H9 (cell line): ENCODE results near the gene NGDN. TPM values are rescaled to one million over a fixed set of nuclear protein-coding genes. Genes with fewer than 3 reads are reported as not detected.

ENCODE experiments used
- DNase-seq: peaks from one replicate; pipeline ENCODE4 v3.0.0-alpha.2; 2017
- H2AFZ ChIP-seq: one replicate; pipeline ENCODE4 v1.6.1; 2013; ENCODE audit warnings: mild to moderate bottlenecking, low read length, control low read depth, moderate library complexity
- H2AK5ac ChIP-seq: 2 replicates; pipeline ENCODE4 v1.6.1; 2013; ENCODE audit warnings: low read length, control low read depth, mixed read lengths; ENCODE audit not compliant: insufficient read length
- H2BK120ac ChIP-seq: one replicate; pipeline ENCODE4 v1.6.1; 2013; ENCODE audit warnings: low read depth, mild to moderate bottlenecking, low read length, control low read depth, inconsistent platforms; ENCODE audit not compliant: poor library complexity, severe bottlenecking
- H2BK12ac ChIP-seq: 2 replicates; pipeline ENCODE4 v1.6.1; 2013; ENCODE audit warnings: low read length, control low read depth, mixed read lengths, low read depth; ENCODE audit not compliant: insufficient read length
- H2BK15ac ChIP-seq: 2 replicates; pipeline ENCODE4 v1.6.1; 2013; ENCODE audit warnings: low read depth, low read length, control low read depth
- H2BK20ac ChIP-seq: one replicate; pipeline ENCODE4 v1.6.1; 2013; ENCODE audit warnings: low read depth, mild to moderate bottlenecking, low read length, control low read depth, inconsistent platforms; ENCODE audit not compliant: poor library complexity, severe bottlenecking
- H2BK5ac ChIP-seq: 2 replicates; pipeline ENCODE4 v1.6.1; 2013; ENCODE audit warnings: low read length, control low read depth, mixed read lengths; ENCODE audit not compliant: insufficient read length
- H3K14ac ChIP-seq: 2 replicates; pipeline ENCODE4 v1.6.1; 2013; ENCODE audit warnings: low read length, control low read depth; ENCODE audit not compliant: insufficient read depth
- H3K18ac ChIP-seq: 2 replicates; pipeline ENCODE4 v1.6.1; 2013; ENCODE audit warnings: low read depth, mild to moderate bottlenecking, mixed read lengths, low read length, control low read depth; ENCODE audit not compliant: insufficient read length
- H3K23ac ChIP-seq: 2 replicates; pipeline ENCODE4 v1.6.1; 2013; ENCODE audit warnings: low read length, control low read depth, mixed read lengths, low read depth; ENCODE audit not compliant: insufficient read length
- H3K23me2 ChIP-seq: 2 replicates; pipeline ENCODE4 v1.6.1; 2013; ENCODE audit warnings: low read depth, mild to moderate bottlenecking, mixed read lengths, low read length, control low read depth; ENCODE audit not compliant: insufficient read length, poor library complexity, severe bottlenecking
- H3K27ac ChIP-seq: 2 replicates; pipeline ENCODE4 v1.5.1; 2013; ENCODE audit warnings: low read length, control low read depth, mixed read lengths, low read depth; ENCODE audit not compliant: insufficient read length
- H3K27me3 ChIP-seq: 2 replicates; pipeline ENCODE4 v1.6.1; 2013; ENCODE audit warnings: low read length, control low read depth, inconsistent platforms; ENCODE audit not compliant: insufficient read depth
- H3K4ac ChIP-seq: 2 replicates; pipeline ENCODE4 v1.6.1; 2013; ENCODE audit warnings: low read depth, mild to moderate bottlenecking, control low read depth, inconsistent platforms, low read length, moderate library complexity
- H3K4me1 ChIP-seq: 2 replicates; pipeline ENCODE4 v1.6.1; 2013; ENCODE audit warnings: low read length, control low read depth, inconsistent platforms; ENCODE audit not compliant: insufficient read depth
- H3K4me2 ChIP-seq: 2 replicates; pipeline ENCODE4 v1.6.1; 2013; ENCODE audit warnings: low read length, control low read depth, mixed read lengths; ENCODE audit not compliant: insufficient read length, insufficient read depth
- H3K56ac ChIP-seq: 2 replicates; pipeline ENCODE4 v1.6.1; 2013; ENCODE audit warnings: low read depth, mild to moderate bottlenecking, mixed read lengths, low read length, control low read depth; ENCODE audit not compliant: insufficient read length
- H3K79me1 ChIP-seq: 2 replicates; pipeline ENCODE4 v1.6.1; 2013; ENCODE audit warnings: low read depth, mild to moderate bottlenecking, moderate library complexity, low read length, control low read depth, inconsistent platforms; ENCODE audit not compliant: insufficient read depth, poor library complexity, severe bottlenecking
- H3K79me2 ChIP-seq: 2 replicates; pipeline ENCODE4 v1.6.1; 2013; ENCODE audit warnings: low read length, control low read depth, inconsistent platforms; ENCODE audit not compliant: insufficient read depth
- H3K9ac ChIP-seq: 2 replicates; pipeline ENCODE4 v1.6.1; 2013; ENCODE audit warnings: low read length, control low read depth, mixed read lengths; ENCODE audit not compliant: insufficient read length; ENCODE audit errors: extremely low read depth
- H3K9me3 ChIP-seq: one replicate; pipeline ENCODE4 v1.6.1; 2013; ENCODE audit warnings: low read depth, low read length, inconsistent platforms; ENCODE audit not compliant: control insufficient read depth
- H3T11ph ChIP-seq: one replicate; pipeline ENCODE4 v1.6.1; 2013; ENCODE audit warnings: mild to moderate bottlenecking, low read length, control low read depth, inconsistent platforms
- H4K20me1 ChIP-seq: one replicate; pipeline ENCODE4 v1.6.1; 2013; ENCODE audit not compliant: control insufficient read depth, insufficient read length, insufficient read depth
- H4K5ac ChIP-seq: 2 replicates; pipeline ENCODE4 v1.6.1; 2013; ENCODE audit warnings: low read depth, mild to moderate bottlenecking, mixed read lengths, low read length, control low read depth; ENCODE audit not compliant: insufficient read length
- H4K8ac ChIP-seq: replicated peaks from 2 replicates; pipeline ENCODE4 v1.6.1; 2013; ENCODE audit warnings: low read length, control low read depth, mixed read lengths, low read depth; ENCODE audit not compliant: insufficient read length
- H4K91ac ChIP-seq: 2 replicates; pipeline ENCODE4 v1.6.1; 2013; ENCODE audit warnings: low read depth, mild to moderate bottlenecking, moderate library complexity, mixed read lengths, low read length, control low read depth; ENCODE audit not compliant: insufficient read length
- H3K27ac Mint-ChIP-seq, 3 experiments: 2 replicates in 2 of 3; 3 replicates in 1 of 3; pipeline ENCODE4 v1.8.0; 2020 to 2021; ENCODE audit warnings: mixed read lengths in 3 of 3, mild to moderate bottlenecking in 1 of 3, moderate library complexity in 1 of 3
- H3K27me3 Mint-ChIP-seq: 2 replicates; pipeline ENCODE4 v1.8.0; 2021; ENCODE audit warnings: low read depth, mild to moderate bottlenecking, moderate library complexity, mixed read lengths
- H3K36me3 Mint-ChIP-seq, 3 experiments: 2 replicates in 2 of 3; 3 replicates in 1 of 3; pipeline ENCODE4 v1.8.0; 2020 to 2021; ENCODE audit warnings: low read depth in 3 of 3, mixed read lengths in 3 of 3; ENCODE audit not compliant: insufficient read depth in 1 of 3
- H3K4me1 Mint-ChIP-seq, 2 experiments: 2 replicates each; pipeline ENCODE4 v1.8.0; 2020; ENCODE audit warnings: mixed read lengths in 2 of 2
- H3K4me3 Mint-ChIP-seq, 2 experiments: 2 replicates in 1 of 2; 3 replicates in 1 of 2; pipeline ENCODE4 v1.8.0; 2020 to 2021; ENCODE audit warnings: mild to moderate bottlenecking in 2 of 2, mixed read lengths in 2 of 2, moderate library complexity in 1 of 2
- H3K9me3 Mint-ChIP-seq, 2 experiments: 2 replicates in 1 of 2; 3 replicates in 1 of 2; pipeline ENCODE4 v1.8.0; 2020; ENCODE audit warnings: mild to moderate bottlenecking in 2 of 2, mixed read lengths in 2 of 2, moderate library complexity in 1 of 2
- WGBS: extraction: QIAGEN DNeasy Blood & Tissue Kit; methylation state at CpG from one replicate; pipeline ENCODE4 v1.1.7; 2013; ENCODE audit warnings: missing lambda C conversion rate, low lambda C conversion rate, mixed read lengths; ENCODE audit not compliant: insufficient read length; ENCODE audit errors: extremely low coverage; 5-methylcytosine and 5-hydroxymethylcytosine counted together
- total RNA-seq: library from RNA; stranded (reverse); gene quantifications from 2 replicates; pipeline ENCODE4 v1.2.1, GENCODE V29; 2021
- TF ChIP-seq, protein P1 (sequence below): fragments of 200-600 bp; sonication (generic); conservative IDR thresholded peaks from 3 replicates; pipeline ENCODE4 v1.8.0; 2021; ENCODE audit warnings: antibody characterized with exemption, mild to moderate bottlenecking

NGDN gene
- total RNA-seq, 1 experiment from 2014 or later = 53.1 TPM

DNA sequence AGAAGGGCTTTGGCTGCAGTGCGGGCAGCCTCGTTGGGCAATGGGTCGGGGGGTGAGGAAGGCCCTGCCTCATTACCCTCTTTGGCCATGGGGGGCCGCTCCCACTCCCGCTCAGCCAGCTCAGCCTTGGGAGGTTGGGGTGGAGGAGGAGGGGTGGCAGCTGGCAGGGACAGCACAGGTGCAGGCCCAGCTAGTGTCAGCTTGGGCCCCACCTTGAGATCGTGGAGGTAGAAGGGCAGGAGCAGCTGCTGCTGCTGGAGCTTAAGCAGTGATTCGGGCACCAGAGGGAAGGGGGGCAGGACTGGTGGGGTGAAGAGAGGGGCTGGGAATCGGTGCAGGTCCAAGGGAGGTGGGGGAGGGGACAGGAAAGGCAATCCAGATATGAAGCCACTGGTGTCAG is 56.1 kb downstream of the NGDN start:
- Histone ChIP-seq H2BK12ac (no peak overlapping the region), H3K79me2 (no peaks in the 10 kb centered on the region), H2BK20ac (no peak overlapping the region), H2BK5ac (no peak overlapping the region), H3T11ph (no peak overlapping the region), H2AK5ac (no peak overlapping the region), H3K14ac (no peak overlapping the region), H4K91ac (no peak overlapping the region), H3K4me2 (no peak overlapping the region), H4K5ac (no peak overlapping the region), H2AFZ (no peak overlapping the region), H3K4me1 (no peaks in the 10 kb centered on the region; the same call in 1 of the 2 replicates), H3K79me1 (no peaks in the 10 kb centered on the region), H3K27ac (no peak overlapping the region), H3K56ac (no peak overlapping the region), H3K27me3 (no peaks in the 10 kb centered on the region), H2BK15ac (no peak overlapping the region), H4K8ac (no peak overlapping the region), H3K23ac (no peak overlapping the region), H2BK120ac (no peak overlapping the region), H4K20me1 (no peaks in the 10 kb centered on the region), H3K18ac (no peak overlapping the region), H3K4ac (no peak overlapping the region), H3K9me3 (no peaks in the 10 kb centered on the region), H3K9ac (no peak overlapping the region), H3K23me2 (no peaks in the 10 kb centered on the region)
- Mint-ChIP-seq H3K9me3 (no peaks in the 10 kb centered on the region), H3K4me3 (no peak overlapping the region), H3K27me3 (no peaks in the 10 kb centered on the region; the same call in 1 of the 2 replicates), H3K27ac (peak overlapping the region in 1 of 3 experiments; percentile 72; a peak in 1 of 7 replicates), H3K4me1 (peaks cover 38 to 49% of the 10 kb centered on the region in 2 experiments), H3K36me3 (peaks cover 56 to 65% (median 59%) of the 10 kb centered on the region in 3 experiments)
- no peak for DNase-seq
- TF ChIP-seq, protein P1, sequence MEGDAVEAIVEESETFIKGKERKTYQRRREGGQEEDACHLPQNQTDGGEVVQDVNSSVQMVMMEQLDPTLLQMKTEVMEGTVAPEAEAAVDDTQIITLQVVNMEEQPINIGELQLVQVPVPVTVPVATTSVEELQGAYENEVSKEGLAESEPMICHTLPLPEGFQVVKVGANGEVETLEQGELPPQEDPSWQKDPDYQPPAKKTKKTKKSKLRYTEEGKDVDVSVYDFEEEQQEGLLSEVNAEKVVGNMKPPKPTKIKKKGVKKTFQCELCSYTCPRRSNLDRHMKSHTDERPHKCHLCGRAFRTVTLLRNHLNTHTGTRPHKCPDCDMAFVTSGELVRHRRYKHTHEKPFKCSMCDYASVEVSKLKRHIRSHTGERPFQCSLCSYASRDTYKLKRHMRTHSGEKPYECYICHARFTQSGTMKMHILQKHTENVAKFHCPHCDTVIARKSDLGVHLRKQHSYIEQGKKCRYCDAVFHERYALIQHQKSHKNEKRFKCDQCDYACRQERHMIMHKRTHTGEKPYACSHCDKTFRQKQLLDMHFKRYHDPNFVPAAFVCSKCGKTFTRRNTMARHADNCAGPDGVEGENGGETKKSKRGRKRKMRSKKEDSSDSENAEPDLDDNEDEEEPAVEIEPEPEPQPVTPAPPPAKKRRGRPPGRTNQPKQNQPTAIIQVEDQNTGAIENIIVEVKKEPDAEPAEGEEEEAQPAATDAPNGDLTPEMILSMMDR = no peak
- no CpG with 5 or more reads among the region's 8 CpGs for WGBS

Other genes with a start within 250 kb of the NGDN start
- gene RNF212B, start 231.8 kb upstream of the NGDN start, total RNA-seq = 0.15 and 0.39 TPM in 2 replicates
- gene HOMEZ, start 183.6 kb upstream of the NGDN start, total RNA-seq = 6.2 and 6.5 TPM in 2 replicates
- gene PPP1R3E, start 166.8 kb upstream of the NGDN start, total RNA-seq = 2.6 and 3.9 TPM in 2 replicates
- 8.4 and 8.8 TPM in 2 replicates for gene BCL2L2, start 162.9 kb upstream of the NGDN start, total RNA-seq
- gene PABPN1, start 148.2 kb upstream of the NGDN start, total RNA-seq = 331 and 333 TPM in 2 replicates
- 33.0 and 34.0 TPM in 2 replicates for gene SLC22A17, start 116.8 kb upstream of the NGDN start, total RNA-seq
- 31.9 and 32.1 TPM in 2 replicates for gene EFS, start 104.5 kb upstream of the NGDN start, total RNA-seq
- not detected in 2 replicates for gene IL25, start 96.9 kb upstream of the NGDN start, total RNA-seq
- not detected in 2 replicates for gene CMTM5, start 92.7 kb upstream of the NGDN start, total RNA-seq
- gene MYH6, start 61.4 kb upstream of the NGDN start, total RNA-seq = 0.07 and 0.13 TPM in 2 replicates
- not detected in 2 replicates for gene MYH7, start 34.0 kb upstream of the NGDN start, total RNA-seq
- gene ZFHX2, start 82.1 kb downstream of the NGDN start, total RNA-seq = 19.2 and 19.4 TPM in 2 replicates
- gene THTPA, start 86.6 kb downstream of the NGDN start, total RNA-seq = 13.4 and 15.6 TPM in 2 replicates
- gene AP1G2, start 98.1 kb downstream of the NGDN start, total RNA-seq = 107 and 121 TPM in 2 replicates
- 6.7 and 6.8 TPM in 2 replicates for gene JPH4, start 109.1 kb downstream of the NGDN start, total RNA-seq
- 0.66 and 0.77 TPM in 2 replicates for gene DHRS2, start 166.7 kb downstream of the NGDN start, total RNA-seq